Keratinocyte (primary cell): ENCODE measurements around the gene GP5. TPM values are rescaled to one million over a fixed set of nuclear protein-coding genes. Genes with fewer than 3 reads are reported as not detected.

Experiments
- DNase-seq: peaks from one replicate; pipeline ENCODE4 v3.0.0-alpha.2; 2011; ENCODE audit warnings: low read depth, missing footprints, low spot score
- FAIRE-seq: peaks from 2 replicates; lab custom pipeline; 2011; peaks lifted over from hg19 to GRCh38; lab: Jason Lieb, UNC
- H2AFZ ChIP-seq: 2 replicates; pipeline ENCODE4 v1.6.0; 2012; ENCODE audit warnings: low read length, control low read depth, inconsistent platforms; ENCODE audit not compliant: control insufficient read depth
- H3K27ac ChIP-seq: 2 replicates; pipeline ENCODE4 v1.5.1; 2011; ENCODE audit warnings: low read length; ENCODE audit not compliant: control insufficient read depth, insufficient read depth
- H3K27me3 ChIP-seq: 3 replicates; pipeline ENCODE4 v1.6.0; 2011; ENCODE audit warnings: low read length; ENCODE audit not compliant: control insufficient read depth, insufficient read depth; ENCODE audit errors: extremely low read depth
- H3K36me3 ChIP-seq, 2 experiments: 2 replicates in 1 of 2; 3 replicates in 1 of 2; pipeline ENCODE4 v1.5.1; 2011; ENCODE audit warnings: low read length in 2 of 2, mild to moderate bottlenecking in 1 of 2; ENCODE audit not compliant: control insufficient read depth in 2 of 2, insufficient read depth in 2 of 2; ENCODE audit errors: extremely low read depth in 1 of 2
- H3K4me1 ChIP-seq: 3 replicates; pipeline ENCODE4 v1.5.1; 2011; ENCODE audit warnings: low read length; ENCODE audit not compliant: control insufficient read depth, insufficient read depth; ENCODE audit errors: extremely low read depth
- H3K4me2 ChIP-seq: 3 replicates; pipeline ENCODE4 v1.6.0; 2011; ENCODE audit warnings: low read depth, low read length; ENCODE audit not compliant: control insufficient read depth, insufficient read depth; ENCODE audit errors: extremely low read depth
- H3K4me3 ChIP-seq, 3 experiments: fragments of 200-600 bp in 1 of 3; sonication (generic) in 1 of 3; 2 replicates in 2 of 3; 3 replicates in 1 of 3; pipeline ENCODE4 v1.5.1; 2011 to 2016; ENCODE audit warnings: low read length in 3 of 3, mild to moderate bottlenecking in 3 of 3, control low read depth in 2 of 3, inconsistent platforms in 1 of 3, low read depth in 1 of 3, mixed read lengths in 1 of 3, mixed run types in 1 of 3, moderate library complexity in 1 of 3; ENCODE audit not compliant: control insufficient read depth in 2 of 3, insufficient read depth in 2 of 3; ENCODE audit errors: extremely low read depth in 1 of 3
- H3K79me2 ChIP-seq: 2 replicates; pipeline ENCODE4 v1.6.0; 2012; ENCODE audit warnings: low read length; ENCODE audit not compliant: control insufficient read depth, insufficient read depth
- H3K9ac ChIP-seq: 3 replicates; pipeline ENCODE4 v1.6.0; 2011; ENCODE audit warnings: low read length; ENCODE audit not compliant: control insufficient read depth, insufficient read depth; ENCODE audit errors: extremely low read depth
- H3K9me1 ChIP-seq: 3 replicates; pipeline ENCODE4 v1.6.0; 2011; ENCODE audit warnings: low read length; ENCODE audit not compliant: control insufficient read depth, insufficient read depth; ENCODE audit errors: extremely low read depth
- H3K9me3 ChIP-seq: 2 replicates; pipeline ENCODE4 v1.5.1; 2012; ENCODE audit warnings: low read depth, low read length; ENCODE audit not compliant: control insufficient read depth
- H4K20me1 ChIP-seq: 3 replicates; pipeline ENCODE4 v1.6.0; 2011; ENCODE audit warnings: low read length; ENCODE audit not compliant: control insufficient read depth, insufficient read depth; ENCODE audit errors: extremely low read depth
- EZH2 ChIP-seq: IDR thresholded peaks from one replicate; pipeline ENCODE4 v1.6.1; 2012; ENCODE audit warnings: inconsistent platforms, mild to moderate bottlenecking, low read length, moderate library complexity
- dilution Hi-C: fragments of 300-500 bp; cut with MboI; formaldehyde crosslinking; loops from one replicate; pipeline ENCODE4 v1.7.0; 2020; ENCODE audit warnings: low sequenced_read_pairs; ENCODE audit not compliant: extremely low pct_ligation_motif_present
- polyA plus RNA-seq, 5 experiments: library from polyadenylated mRNA; depleted of rRNA in 3 of 5; stranded (reverse) in 3 of 5; stranded (forward) in 1 of 5; unstranded in 1 of 5; fragments of >200 nt; gene quantifications; 1 replicate in 1 of 5; 2 replicates in 3 of 5; 3 replicates in 1 of 5; pipeline versions ENCODE4 v1.2.1 to v1.2.3, GENCODE V29; 2011 to 2012; ENCODE audit warnings: missing spikeins in 2 of 5, low read depth in 1 of 5, low replicate concordance in 1 of 5
- TF ChIP-seq, protein P1 (sequence below), 3 experiments: IDR thresholded peaks in 1 of 3; conservative IDR thresholded peaks in 1 of 3; optimal IDR thresholded peaks in 1 of 3; 2 replicates in 2 of 3; 3 replicates in 1 of 3; pipeline versions ENCODE3 to v1.5.1; 2011; ENCODE audit warnings: low read length in 3 of 3, mild to moderate bottlenecking in 3 of 3, moderate library complexity in 2 of 3, control low read depth in 1 of 3, inconsistent platforms in 1 of 3; ENCODE audit not compliant: insufficient read depth in 2 of 3; ENCODE audit errors: extremely low read depth in 1 of 3

Gene GP5
- polyA plus RNA-seq, 1 donor (not counting 4 experiments of a cell fraction or from before 2014, with no cell fraction given) = 0.04 TPM

- H3K27me3 ChIP-seq = peaks cover 12% of the 10 kb centered on the region
- H3K9me1 ChIP-seq = no peaks in the 10 kb centered on the region
- peaks cover 2% of the 10 kb centered on the region for H3K9me3 ChIP-seq
- no peaks in the 10 kb centered on the region for H3K36me3 ChIP-seq
- H4K20me1 ChIP-seq = no peaks in the 10 kb centered on the region
- no peak overlapping the region for H3K4me2 ChIP-seq
- no peak overlapping the region for H3K4me3 ChIP-seq
- H3K4me1 ChIP-seq = no peaks in the 10 kb centered on the region
- dilution Hi-C loops = no loop called here
- TF ChIP-seq, protein P1, sequence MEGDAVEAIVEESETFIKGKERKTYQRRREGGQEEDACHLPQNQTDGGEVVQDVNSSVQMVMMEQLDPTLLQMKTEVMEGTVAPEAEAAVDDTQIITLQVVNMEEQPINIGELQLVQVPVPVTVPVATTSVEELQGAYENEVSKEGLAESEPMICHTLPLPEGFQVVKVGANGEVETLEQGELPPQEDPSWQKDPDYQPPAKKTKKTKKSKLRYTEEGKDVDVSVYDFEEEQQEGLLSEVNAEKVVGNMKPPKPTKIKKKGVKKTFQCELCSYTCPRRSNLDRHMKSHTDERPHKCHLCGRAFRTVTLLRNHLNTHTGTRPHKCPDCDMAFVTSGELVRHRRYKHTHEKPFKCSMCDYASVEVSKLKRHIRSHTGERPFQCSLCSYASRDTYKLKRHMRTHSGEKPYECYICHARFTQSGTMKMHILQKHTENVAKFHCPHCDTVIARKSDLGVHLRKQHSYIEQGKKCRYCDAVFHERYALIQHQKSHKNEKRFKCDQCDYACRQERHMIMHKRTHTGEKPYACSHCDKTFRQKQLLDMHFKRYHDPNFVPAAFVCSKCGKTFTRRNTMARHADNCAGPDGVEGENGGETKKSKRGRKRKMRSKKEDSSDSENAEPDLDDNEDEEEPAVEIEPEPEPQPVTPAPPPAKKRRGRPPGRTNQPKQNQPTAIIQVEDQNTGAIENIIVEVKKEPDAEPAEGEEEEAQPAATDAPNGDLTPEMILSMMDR (optimal IDR thresholded peaks at IDR 0.05 in 1 of 3, IDR thresholded peaks at IDR 0.05 in 1 of 3, conservative IDR thresholded peaks at IDR 0.05 in 1 of 3; ENCODE audit: extremely low read depth in 1 of 3, insufficient read depth in 2 of 3, low read length in 3 of 3) = no peak
- no peak for TF ChIP-seq EZH2
- DNase-seq (no peak), FAIRE-seq (no peak)
- H3K79me2 ChIP-seq = no peaks in the 10 kb centered on the region
- H3K9ac ChIP-seq = no peak overlapping the region
- H2AFZ ChIP-seq = no peak overlapping the region
- no peak overlapping the region for H3K27ac ChIP-seq
These were observed 11.1 kb downstream of the GP5 start for GRCh38 chr3:194387926-194388418.

GRCh38 chr3:194387276-194387675 is 11.8 kb downstream of the GP5 start:
- H3K4me2 ChIP-seq = no peak overlapping the region
- no peak overlapping the region for H3K27ac ChIP-seq
- H4K20me1 ChIP-seq = no peaks in the 10 kb centered on the region
- peaks cover 2% of the 10 kb centered on the region for H3K9me3 ChIP-seq
- no peaks in the 10 kb centered on the region for H3K4me1 ChIP-seq
- FAIRE-seq = no peak
- no peak overlapping the region for H3K4me3 ChIP-seq
- H3K9me1 ChIP-seq = no peaks in the 10 kb centered on the region
- H3K36me3 ChIP-seq = no peaks in the 10 kb centered on the region
- DNase-seq = no peak
- TF ChIP-seq EZH2 = no peak
- TF ChIP-seq, protein P1 (optimal IDR thresholded peaks at IDR 0.05 in 1 of 3, IDR thresholded peaks at IDR 0.05 in 1 of 3, conservative IDR thresholded peaks at IDR 0.05 in 1 of 3; ENCODE audit: extremely low read depth in 1 of 3, insufficient read depth in 2 of 3, low read length in 3 of 3) = no peak
- no peak overlapping the region for H2AFZ ChIP-seq
- H3K79me2 ChIP-seq = no peaks in the 10 kb centered on the region
- peaks cover 12% of the 10 kb centered on the region for H3K27me3 ChIP-seq
- dilution Hi-C loops = no loop called here
- no peak overlapping the region for H3K9ac ChIP-seq
